ENCODE data around the gene CDH23.

Gene CDH23

DNA sequence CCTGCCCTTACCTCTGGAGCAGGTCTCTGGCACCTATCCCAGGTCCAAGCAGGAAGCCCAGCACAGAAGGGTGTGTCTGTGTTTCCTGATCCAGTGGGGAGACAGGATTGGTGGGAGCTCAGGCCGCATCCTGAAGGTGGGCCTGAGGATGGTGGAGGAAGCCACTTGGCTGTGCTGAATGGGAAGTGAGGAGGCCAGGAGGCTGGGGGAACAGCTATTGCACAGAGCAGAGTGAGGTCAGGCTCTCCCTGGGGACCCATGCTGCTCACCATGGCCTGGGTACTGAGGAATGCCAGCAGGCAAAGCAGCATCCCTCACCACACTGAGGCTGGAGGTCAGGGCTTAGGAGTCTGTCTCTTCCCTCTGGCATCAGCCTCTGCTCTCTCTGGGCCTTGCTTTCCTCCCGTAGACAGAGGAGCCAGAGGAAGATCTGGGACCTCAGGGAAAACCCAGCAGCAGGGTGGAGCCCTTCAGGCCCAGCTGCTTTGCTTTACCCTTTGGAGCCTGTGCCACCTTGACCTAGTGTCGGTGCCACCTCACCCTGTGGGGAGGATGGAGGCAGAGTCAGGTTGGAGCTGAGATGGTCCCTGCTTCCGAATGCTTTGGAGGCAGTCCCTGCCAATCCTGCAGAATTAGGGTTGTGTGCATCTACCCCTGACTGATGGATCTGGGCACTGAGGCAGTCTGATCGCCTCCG lies 39.0 kb downstream of the CDH23 start:
- no peak overlapping the region for H3K4me3 ChIP-seq (ENCODE audit: low read length, poor library complexity, severe bottlenecking)
- H3K4me1 ChIP-seq (ENCODE audit: insufficient read depth, low read length, poor library complexity, severe bottlenecking), result no peaks in the 10 kb centered on the region
- H3K27me3 ChIP-seq (ENCODE audit: insufficient read depth, low read length, poor library complexity, severe bottlenecking), result no peaks in the 10 kb centered on the region
- H3K36me3 ChIP-seq (ENCODE audit: insufficient read depth, low read length), result no peaks in the 10 kb centered on the region
- no peaks in the 10 kb centered on the region for H4K20me1 ChIP-seq (ENCODE audit: insufficient read depth, low read length, poor library complexity, severe bottlenecking)
- H2AFZ ChIP-seq (ENCODE audit: low read length), result no peak overlapping the region
- no peaks in the 10 kb centered on the region for H3K9me2 ChIP-seq (replicated peaks; ENCODE audit: low read depth, low read length)
- H3K79me2 ChIP-seq (ENCODE audit: insufficient read depth, low read length), result no peaks in the 10 kb centered on the region
- no peaks in the 10 kb centered on the region for H3F3A ChIP-seq (ENCODE audit: low read depth)
- no peak for TF ChIP-seq EZH2phosphoT487 (IDR thresholded peaks at IDR 0.05; ENCODE audit: borderline replicate concordance)
- TF ChIP-seq CTCF (conservative IDR thresholded peaks at IDR 0.05; ENCODE audit: low read length), result no peak
- H3K4me2 ChIP-seq (ENCODE audit: low read depth, low read length, poor library complexity, severe bottlenecking), result no peak overlapping the region
- no peaks in the 10 kb centered on the region for H3K9me3 ChIP-seq (ENCODE audit: insufficient read depth, low read depth, low read length)
- no peak overlapping the region for H3K9ac ChIP-seq (ENCODE audit: low read depth, low read length, poor library complexity, severe bottlenecking)

GRCh38 chr10:71436268-71437125 lies 39.8 kb downstream of the CDH23 start:
- H3K9ac ChIP-seq (ENCODE audit: low read depth, low read length, poor library complexity, severe bottlenecking), result no peak overlapping the region
- no peak overlapping the region for H2AFZ ChIP-seq (ENCODE audit: low read length)
- no peaks in the 10 kb centered on the region for H3K4me1 ChIP-seq (ENCODE audit: insufficient read depth, low read length, poor library complexity, severe bottlenecking)
- H3K9me2 ChIP-seq (replicated peaks; ENCODE audit: low read depth, low read length), result no peaks in the 10 kb centered on the region
- H4K20me1 ChIP-seq (ENCODE audit: insufficient read depth, low read length, poor library complexity, severe bottlenecking), result no peaks in the 10 kb centered on the region
- no peak overlapping the region for H3K4me2 ChIP-seq (ENCODE audit: low read depth, low read length, poor library complexity, severe bottlenecking)
- no peaks in the 10 kb centered on the region for H3F3A ChIP-seq (ENCODE audit: low read depth)
- no peaks in the 10 kb centered on the region for H3K79me2 ChIP-seq (ENCODE audit: insufficient read depth, low read length)
- H3K4me3 ChIP-seq (ENCODE audit: low read length, poor library complexity, severe bottlenecking), result no peak overlapping the region
- TF ChIP-seq EZH2phosphoT487 (IDR thresholded peaks at IDR 0.05; ENCODE audit: borderline replicate concordance), result no peak
- TF ChIP-seq CTCF (conservative IDR thresholded peaks at IDR 0.05; ENCODE audit: low read length), result no peak
- no peaks in the 10 kb centered on the region for H3K27me3 ChIP-seq (ENCODE audit: insufficient read depth, low read length, poor library complexity, severe bottlenecking)
- no peaks in the 10 kb centered on the region for H3K36me3 ChIP-seq (ENCODE audit: insufficient read depth, low read length)
- H3K9me3 ChIP-seq (ENCODE audit: insufficient read depth, low read depth, low read length), result no peaks in the 10 kb centered on the region

DNA sequence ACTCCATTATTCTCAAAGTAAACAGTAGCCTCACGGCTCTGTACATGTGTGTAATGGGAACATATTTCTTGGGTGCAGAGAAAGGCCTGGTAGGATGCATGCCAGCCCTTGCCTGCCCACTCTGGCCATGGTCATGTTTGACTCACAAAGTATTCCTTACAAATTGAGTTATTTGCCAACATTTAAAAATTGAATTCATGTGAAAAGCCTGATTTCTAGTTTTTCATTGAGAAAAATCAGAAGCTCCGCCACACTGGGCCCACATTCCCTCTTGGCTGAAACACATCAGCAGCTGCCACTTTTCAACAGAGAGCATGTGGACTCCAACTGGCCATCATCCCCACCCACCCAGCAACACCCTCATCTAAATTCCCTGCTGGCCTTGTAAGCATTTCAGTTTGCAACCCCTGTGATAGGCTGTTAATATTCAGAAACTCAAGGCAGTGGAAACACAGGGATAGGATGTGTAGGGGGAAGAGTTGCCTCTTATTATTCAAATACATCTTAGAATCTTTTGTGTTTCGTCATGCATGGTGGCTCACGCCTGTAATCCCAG lies 40.9 kb downstream of the CDH23 start:
- no peak overlapping the region for H3K4me2 ChIP-seq (ENCODE audit: low read depth, low read length, poor library complexity, severe bottlenecking)
- no peaks in the 10 kb centered on the region for H3K79me2 ChIP-seq (ENCODE audit: insufficient read depth, low read length)
- H3K36me3 ChIP-seq (ENCODE audit: insufficient read depth, low read length), result no peaks in the 10 kb centered on the region
- TF ChIP-seq CTCF (conservative IDR thresholded peaks at IDR 0.05; ENCODE audit: low read length) (no peak), EZH2phosphoT487 (IDR thresholded peaks at IDR 0.05; ENCODE audit: borderline replicate concordance) (no peak)
- H3K9me3 ChIP-seq (ENCODE audit: insufficient read depth, low read depth, low read length), result no peaks in the 10 kb centered on the region
- H2AFZ ChIP-seq (ENCODE audit: low read length), result no peak overlapping the region
- no peaks in the 10 kb centered on the region for H4K20me1 ChIP-seq (ENCODE audit: insufficient read depth, low read length, poor library complexity, severe bottlenecking)
- no peaks in the 10 kb centered on the region for H3K27me3 ChIP-seq (ENCODE audit: insufficient read depth, low read length, poor library complexity, severe bottlenecking)
- H3K4me3 ChIP-seq (ENCODE audit: low read length, poor library complexity, severe bottlenecking), result no peak overlapping the region
- no peaks in the 10 kb centered on the region for H3K4me1 ChIP-seq (ENCODE audit: insufficient read depth, low read length, poor library complexity, severe bottlenecking)
- no peak overlapping the region for H3K9ac ChIP-seq (ENCODE audit: low read depth, low read length, poor library complexity, severe bottlenecking)
- no peaks in the 10 kb centered on the region for H3F3A ChIP-seq (ENCODE audit: low read depth)
- no peaks in the 10 kb centered on the region for H3K9me2 ChIP-seq (replicated peaks; ENCODE audit: low read depth, low read length)

All from Loucy (cell line).